Panc1 (cell line): ENCODE data around the gene HPCAL4. TPM values are rescaled to one million over a fixed set of nuclear protein-coding genes. Genes with fewer than 3 reads are reported as not detected.

Source experiments
- ATAC-seq: fragments of 200-7000 bp; cut with Tn5 transposase; 2 replicates; pipeline ENCODE4 v1.9.1; 2020; ENCODE audit warnings: mild to moderate bottlenecking, moderate library complexity
- BruUV-seq: library from RNA; stranded (reverse); fragments of 400-500 nt; replicated peaks from 2 replicates; lab custom pipeline; 2021; lab: Mats Ljungman, UMichigan
- CTCF ChIA-PET: fragments of 300-600 bp; sonication (Branson Sonifier 250); formaldehyde crosslinking; loops from one replicate; lab custom pipeline; 2022; ENCODE audit warnings: antibody characterized with exemption; lab: Charles Lee
- POLR2A ChIA-PET: fragments of 300-600 bp; sonication (Branson Sonifier 250); formaldehyde crosslinking; loops from one replicate; lab custom pipeline; 2022; ENCODE audit warnings: antibody characterized with exemption; lab: Charles Lee
- DNase-seq: peaks from one replicate; pipeline ENCODE4 v3.0.0-alpha.2; 2010; ENCODE audit warnings: low read depth, low spot score
- H3K27ac ChIP-seq: 2 replicates; pipeline ENCODE4 v1.5.1; 2011; ENCODE audit warnings: mild to moderate bottlenecking, low read length, inconsistent platforms
- H3K27me3 ChIP-seq: fragments of 200-500 bp; sonication (Bioruptor generic); 2 replicates; pipeline ENCODE4 v1.6.0; 2014; ENCODE audit warnings: low read length, inconsistent platforms; ENCODE audit not compliant: control insufficient read depth, insufficient read depth
- H3K36me3 ChIP-seq: fragments of 200-500 bp; sonication (Bioruptor generic); 2 replicates; pipeline ENCODE4 v1.5.1; 2014; ENCODE audit warnings: inconsistent platforms, mild to moderate bottlenecking, low read length, moderate library complexity; ENCODE audit not compliant: control insufficient read depth, insufficient read depth
- H3K4me1 ChIP-seq: 2 replicates; pipeline ENCODE4 v1.5.1; 2011; ENCODE audit warnings: inconsistent platforms, mild to moderate bottlenecking, low read length, moderate library complexity; ENCODE audit not compliant: control insufficient read depth, insufficient read depth
- H3K4me3 ChIP-seq, 2 experiments: 2 replicates each; pipeline ENCODE4 v1.5.1; 2011 to 2012; ENCODE audit warnings: low read depth in 2 of 2, low read length in 2 of 2, mild to moderate bottlenecking in 2 of 2, inconsistent platforms in 1 of 2, moderate library complexity in 1 of 2
- H3K9me3 ChIP-seq: fragments of 200-500 bp; sonication (Bioruptor generic); 2 replicates; pipeline ENCODE4 v1.5.1; 2014; ENCODE audit warnings: low read depth, mild to moderate bottlenecking, inconsistent platforms, low read length, moderate library complexity; ENCODE audit not compliant: control insufficient read depth, insufficient read depth
- POLR2AphosphoS5 ChIP-seq: IDR thresholded peaks from 2 replicates; pipeline ENCODE4 v1.6.1; 2012; ENCODE audit warnings: mild to moderate bottlenecking, low read depth, low read length, moderate library complexity
- SIN3A ChIP-seq: IDR thresholded peaks from 2 replicates; pipeline ENCODE4 v1.6.1; 2012; ENCODE audit warnings: low read depth, mild to moderate bottlenecking, low read length, moderate library complexity, borderline replicate concordance; ENCODE audit not compliant: insufficient read depth
- TCF7L2 ChIP-seq: IDR thresholded peaks from 2 replicates; pipeline ENCODE4 v1.6.1; 2011; ENCODE audit warnings: mild to moderate bottlenecking, low read depth, low read length, inconsistent platforms
- in situ Hi-C: cut with HindIII; loops from 2 replicates; pipeline ENCODE4 v1.10.0; 2016; ENCODE audit warnings: low sequenced_read_pairs, low pct_unique_long_range_greater_than_20kb
- intact Hi-C: fragments of 100-400 bp; cut with micrococcal nuclease; formaldehyde crosslinking; loops from one replicate; pipeline ENCODE4 v1.10.0; 2022; ENCODE audit not compliant: unreplicated experiment
- total RNA-seq: library from RNA; stranded (reverse); gene quantifications from one replicate; pipeline ENCODE4 v1.2.1, GENCODE V29; 2021; ENCODE audit not compliant: unreplicated experiment
- TF ChIP-seq, protein P1 (sequence below), 2 experiments: IDR thresholded peaks; 2 replicates each; pipeline ENCODE4 v1.6.1; 2011 to 2012; ENCODE audit warnings: low read depth in 2 of 2, control low read depth in 1 of 2, low read length in 1 of 2, mild to moderate bottlenecking in 1 of 2, moderate library complexity in 1 of 2; ENCODE audit not compliant: insufficient read depth in 1 of 2
- TF ChIP-seq, protein P2 (sequence below): fragments of 450-650 bp; IDR thresholded peaks from 2 replicates; pipeline ENCODE4 v1.5.1; 2017; ENCODE audit warnings: mild to moderate bottlenecking

HPCAL4 gene
- total RNA-seq, 1 experiment from 2014 or later, result 0.21 TPM

DNA sequence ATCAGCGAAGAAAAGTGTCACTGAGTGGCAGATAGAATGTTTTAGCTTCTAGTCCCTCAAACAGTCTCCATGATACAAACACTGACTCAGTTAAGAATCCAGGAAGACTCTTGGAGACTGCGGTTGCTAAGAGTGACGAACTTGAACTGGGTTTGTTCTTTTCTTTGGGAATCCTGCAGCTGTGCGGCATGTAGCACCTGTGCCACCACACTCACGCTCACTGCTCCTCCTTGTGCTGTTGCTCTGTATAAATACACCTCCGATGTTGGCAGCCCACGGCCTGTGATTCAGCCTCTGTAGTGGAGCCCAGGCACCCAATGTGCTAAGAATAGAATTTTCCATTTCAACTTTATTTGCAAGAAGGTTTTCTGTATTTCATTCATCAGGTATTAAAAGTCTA, 41.9 kb upstream of the HPCAL4 start:
- ATAC-seq (peak; percentile 24; the same call in 1 of the 2 replicates), DNase-seq (no peak)
- ChIA-PET POLR2A (no interaction called here), CTCF (no interaction called here)
- Histone ChIP-seq H3K4me3 (no peak overlapping the region), H3K36me3 (no peaks in the 10 kb centered on the region), H3K27ac (no peak overlapping the region), H3K27me3 (peaks cover 2% of the 10 kb centered on the region; the same call in 1 of the 2 replicates), H3K9me3 (no peaks in the 10 kb centered on the region), H3K4me1 (no peaks in the 10 kb centered on the region)
- intact Hi-C loops (no loop called here), in situ Hi-C loops (no loop called here)
- TF ChIP-seq, protein P1, sequence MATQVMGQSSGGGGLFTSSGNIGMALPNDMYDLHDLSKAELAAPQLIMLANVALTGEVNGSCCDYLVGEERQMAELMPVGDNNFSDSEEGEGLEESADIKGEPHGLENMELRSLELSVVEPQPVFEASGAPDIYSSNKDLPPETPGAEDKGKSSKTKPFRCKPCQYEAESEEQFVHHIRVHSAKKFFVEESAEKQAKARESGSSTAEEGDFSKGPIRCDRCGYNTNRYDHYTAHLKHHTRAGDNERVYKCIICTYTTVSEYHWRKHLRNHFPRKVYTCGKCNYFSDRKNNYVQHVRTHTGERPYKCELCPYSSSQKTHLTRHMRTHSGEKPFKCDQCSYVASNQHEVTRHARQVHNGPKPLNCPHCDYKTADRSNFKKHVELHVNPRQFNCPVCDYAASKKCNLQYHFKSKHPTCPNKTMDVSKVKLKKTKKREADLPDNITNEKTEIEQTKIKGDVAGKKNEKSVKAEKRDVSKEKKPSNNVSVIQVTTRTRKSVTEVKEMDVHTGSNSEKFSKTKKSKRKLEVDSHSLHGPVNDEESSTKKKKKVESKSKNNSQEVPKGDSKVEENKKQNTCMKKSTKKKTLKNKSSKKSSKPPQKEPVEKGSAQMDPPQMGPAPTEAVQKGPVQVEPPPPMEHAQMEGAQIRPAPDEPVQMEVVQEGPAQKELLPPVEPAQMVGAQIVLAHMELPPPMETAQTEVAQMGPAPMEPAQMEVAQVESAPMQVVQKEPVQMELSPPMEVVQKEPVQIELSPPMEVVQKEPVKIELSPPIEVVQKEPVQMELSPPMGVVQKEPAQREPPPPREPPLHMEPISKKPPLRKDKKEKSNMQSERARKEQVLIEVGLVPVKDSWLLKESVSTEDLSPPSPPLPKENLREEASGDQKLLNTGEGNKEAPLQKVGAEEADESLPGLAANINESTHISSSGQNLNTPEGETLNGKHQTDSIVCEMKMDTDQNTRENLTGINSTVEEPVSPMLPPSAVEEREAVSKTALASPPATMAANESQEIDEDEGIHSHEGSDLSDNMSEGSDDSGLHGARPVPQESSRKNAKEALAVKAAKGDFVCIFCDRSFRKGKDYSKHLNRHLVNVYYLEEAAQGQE (IDR thresholded peaks at IDR 0.05; ENCODE audit: insufficient read depth in 1 of 2, low read depth in 2 of 2, low read length in 1 of 2), result no peak
- no peak for TF ChIP-seq SIN3A
- TF ChIP-seq POLR2AphosphoS5, result no peak
- TF ChIP-seq TCF7L2, result no peak
- TF ChIP-seq, protein P2, sequence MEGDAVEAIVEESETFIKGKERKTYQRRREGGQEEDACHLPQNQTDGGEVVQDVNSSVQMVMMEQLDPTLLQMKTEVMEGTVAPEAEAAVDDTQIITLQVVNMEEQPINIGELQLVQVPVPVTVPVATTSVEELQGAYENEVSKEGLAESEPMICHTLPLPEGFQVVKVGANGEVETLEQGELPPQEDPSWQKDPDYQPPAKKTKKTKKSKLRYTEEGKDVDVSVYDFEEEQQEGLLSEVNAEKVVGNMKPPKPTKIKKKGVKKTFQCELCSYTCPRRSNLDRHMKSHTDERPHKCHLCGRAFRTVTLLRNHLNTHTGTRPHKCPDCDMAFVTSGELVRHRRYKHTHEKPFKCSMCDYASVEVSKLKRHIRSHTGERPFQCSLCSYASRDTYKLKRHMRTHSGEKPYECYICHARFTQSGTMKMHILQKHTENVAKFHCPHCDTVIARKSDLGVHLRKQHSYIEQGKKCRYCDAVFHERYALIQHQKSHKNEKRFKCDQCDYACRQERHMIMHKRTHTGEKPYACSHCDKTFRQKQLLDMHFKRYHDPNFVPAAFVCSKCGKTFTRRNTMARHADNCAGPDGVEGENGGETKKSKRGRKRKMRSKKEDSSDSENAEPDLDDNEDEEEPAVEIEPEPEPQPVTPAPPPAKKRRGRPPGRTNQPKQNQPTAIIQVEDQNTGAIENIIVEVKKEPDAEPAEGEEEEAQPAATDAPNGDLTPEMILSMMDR, result no peak
- no TSS peak for BruUV-seq

DNA sequence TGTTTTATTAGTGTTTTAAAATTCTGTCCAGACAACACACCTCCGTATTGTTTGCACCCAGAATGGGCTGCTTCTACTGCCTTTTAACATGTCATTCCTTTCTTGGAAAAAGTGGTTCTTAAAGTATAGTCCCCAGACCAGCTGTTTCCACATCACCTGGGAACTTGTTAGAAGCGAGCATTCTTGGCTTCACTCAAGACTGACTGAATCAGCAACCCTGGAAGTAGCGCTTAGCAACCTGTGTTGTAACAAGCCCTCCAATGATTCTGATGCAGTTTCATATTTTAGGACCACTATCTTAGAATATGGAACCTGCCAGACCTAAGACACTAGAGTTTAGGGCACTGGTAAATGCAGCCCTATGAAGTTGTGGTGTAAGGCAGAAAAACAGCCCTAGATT, 41.5 kb upstream of the HPCAL4 start:
- DNase-seq (no peak), ATAC-seq (peak; percentile 33)
- Histone ChIP-seq H3K36me3 (no peaks in the 10 kb centered on the region), H3K4me1 (no peaks in the 10 kb centered on the region), H3K27ac (no peak overlapping the region), H3K4me3 (no peak overlapping the region), H3K27me3 (peaks cover 2% of the 10 kb centered on the region; the same call in 1 of the 2 replicates), H3K9me3 (no peaks in the 10 kb centered on the region)
- CTCF ChIA-PET, result no interaction called here
- intact Hi-C loops, result no loop called here
- POLR2A ChIA-PET, result no interaction called here
- no TSS peak for BruUV-seq
- in situ Hi-C loops, result no loop called here
- TF ChIP-seq, protein P2, result no peak
- TF ChIP-seq, protein P1 (IDR thresholded peaks at IDR 0.05; ENCODE audit: insufficient read depth in 1 of 2, low read depth in 2 of 2, low read length in 1 of 2), result no peak
- TF ChIP-seq TCF7L2 (no peak), SIN3A (no peak), POLR2AphosphoS5 (no peak)
